Cardiac septum (tissue), 1 donor: ENCODE results near the gene VCX2. TPM values are rescaled to one million over a fixed set of nuclear protein-coding genes. Genes with fewer than 3 reads are reported as not detected.
"Not testable (repeated sequence)": the region's sequence is repeated elsewhere in the genome, so short reads cannot be mapped to it uniquely, and the experiment has no call there.

ENCODE experiments used
- DNase-seq: peaks from one replicate; pipeline ENCODE4 v3.0.0-alpha.2; 2020; ENCODE audit warnings: low spot score
- intact Hi-C: fragments of 100-400 bp; cut with DNase I; formaldehyde crosslinking; loops from one replicate; pipeline ENCODE4 v1.14.0; 2022
- long read RNA-seq: library from polyadenylated mRNA; unstranded; transcript quantifications from one replicate; pipeline ENCODE4 v2.0.0, GENCODE V29; 2021
- total RNA-seq: library from RNA; stranded (reverse); fragmentation: NEBNext Ultra II Directional; extraction: Animal tissue kit (Norgen Biotek cat#: 25700); gene quantifications from one replicate; pipeline ENCODE4 v1.2.1, GENCODE V29; 2021
- donor health status: DM: no; HTN: no; CAD: no.

Gene VCX2
- not detected for total RNA-seq
- long read RNA-seq = 0 reads

DNA sequence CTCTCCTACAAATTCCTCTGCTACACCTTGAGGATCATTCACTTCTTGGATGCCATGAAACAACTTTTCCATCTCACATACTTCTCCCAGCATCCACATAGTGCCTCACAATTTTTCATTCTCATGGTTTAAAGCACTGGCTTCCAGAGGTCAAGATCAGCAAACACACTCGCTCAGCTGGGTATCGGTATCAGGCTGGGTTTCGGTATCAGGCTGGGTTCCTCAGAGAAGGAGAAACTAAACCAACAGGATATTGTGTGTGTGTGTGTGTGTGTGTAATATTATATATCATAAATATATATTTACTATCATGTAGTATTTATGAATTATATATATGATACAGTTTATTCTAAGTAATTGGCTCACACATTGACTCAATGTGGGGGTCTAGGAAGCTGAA, at the start of gene VCX2:
Gene VCX2, minus strand, starts transcription at position 99 of the 400 bp plus-strand sequence. CDS start 624 bp downstream, outside the sequence.
- intact Hi-C loops, DNase-seq: not testable (repeated sequence)

DNA sequence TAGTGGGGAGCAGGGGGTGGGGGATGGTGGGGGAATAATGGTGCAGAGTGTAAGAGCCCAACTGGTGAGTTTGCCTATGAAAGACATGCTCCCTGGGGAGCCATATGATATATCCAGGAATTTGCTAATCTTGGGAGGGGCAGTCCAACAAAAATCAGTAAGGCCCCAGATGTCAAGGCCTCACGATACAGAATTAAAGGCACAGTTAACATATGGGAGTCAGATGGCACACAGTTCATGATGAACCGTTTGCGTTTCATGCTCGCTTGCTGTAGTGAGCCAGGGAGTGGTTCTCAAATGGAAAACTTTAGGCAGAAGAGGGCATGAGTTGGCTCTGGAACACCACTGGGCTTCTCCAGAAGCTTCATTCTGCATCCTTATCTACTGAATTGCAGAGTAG, 33.9 kb upstream of the VCX2 start:
- intact Hi-C loops = no loop called here
- no peak for DNase-seq

DNA sequence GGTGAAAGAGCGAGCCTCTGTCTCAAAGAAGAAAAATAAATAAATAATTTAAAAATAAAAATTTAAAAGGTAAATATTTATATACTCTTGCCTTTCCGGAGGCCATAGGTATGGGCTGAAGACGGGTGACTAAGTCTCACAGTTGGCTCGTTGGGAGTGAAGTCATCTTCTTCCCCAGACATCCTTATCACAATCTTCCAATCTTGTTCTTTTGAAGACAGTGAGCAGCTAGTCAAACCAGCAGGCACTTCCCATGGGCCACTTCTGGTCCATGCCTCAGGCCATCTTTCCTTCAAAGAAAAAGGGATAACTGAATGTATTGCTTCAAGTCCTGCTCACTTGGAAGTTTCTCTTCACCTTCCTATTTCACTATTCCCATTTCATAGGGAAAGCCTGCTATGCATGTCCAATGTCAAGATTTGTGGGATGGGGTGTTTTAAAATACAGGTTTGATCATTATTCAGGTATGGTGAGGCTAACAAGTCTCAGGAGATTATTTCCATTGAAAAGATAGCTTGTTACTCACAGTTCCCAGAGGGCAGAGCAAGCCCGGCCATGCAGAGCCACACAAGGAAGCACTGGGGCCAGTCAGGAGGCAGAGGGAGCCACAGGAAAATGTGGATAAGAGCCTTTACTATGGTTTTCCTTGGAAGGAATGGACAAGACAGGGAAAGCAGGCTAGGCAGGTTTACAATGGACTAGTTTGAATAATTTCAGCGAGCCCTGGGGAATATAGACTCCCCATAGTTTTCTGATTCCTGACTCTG, 33.3 kb upstream of the VCX2 start:
- intact Hi-C loops = no loop called here
- no peak for DNase-seq

DNA sequence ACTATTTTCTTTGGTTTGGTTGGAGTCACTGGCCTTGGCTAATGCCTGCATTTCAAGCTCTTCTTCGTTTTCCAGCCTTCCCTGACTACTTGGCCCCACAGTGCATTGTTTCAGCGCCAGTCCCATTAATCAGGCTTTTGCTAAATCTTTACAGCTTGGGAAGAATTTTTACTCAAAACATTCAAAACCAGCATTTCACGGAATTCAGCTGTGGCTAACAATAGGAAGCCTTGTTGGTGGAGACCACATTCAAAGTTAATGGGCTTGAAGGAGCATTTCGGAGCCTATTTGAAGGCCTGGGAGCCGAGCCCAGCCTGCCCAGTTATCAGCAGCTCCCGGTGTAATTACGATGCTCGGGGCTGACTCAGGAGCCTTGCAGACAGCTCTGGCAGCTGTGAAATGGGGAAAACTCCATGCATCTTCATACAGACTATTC, 30.8 kb upstream of the VCX2 start:
- DNase-seq = no peak
- intact Hi-C loops = no loop called here

DNA sequence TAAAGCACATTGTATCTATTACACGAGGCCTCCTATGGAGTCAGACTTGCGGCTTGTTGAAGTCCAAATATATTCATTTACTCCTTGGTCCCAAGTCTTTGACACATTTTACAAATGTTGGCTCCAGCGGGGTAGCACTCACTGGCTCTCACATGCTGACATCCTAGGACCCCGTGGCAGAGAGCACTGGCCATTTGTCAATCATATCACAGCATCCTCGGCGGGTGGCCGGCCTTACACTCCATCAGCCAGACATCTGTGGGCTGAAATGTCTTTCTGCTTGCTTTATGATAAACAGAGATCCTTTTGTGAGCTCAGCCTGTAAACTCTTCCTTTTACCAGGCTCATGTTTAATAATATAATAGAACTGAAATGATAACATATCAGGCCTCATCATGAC, 25.7 kb upstream of the VCX2 start:
- DNase-seq = no peak
- intact Hi-C loops = no loop called here

DNA sequence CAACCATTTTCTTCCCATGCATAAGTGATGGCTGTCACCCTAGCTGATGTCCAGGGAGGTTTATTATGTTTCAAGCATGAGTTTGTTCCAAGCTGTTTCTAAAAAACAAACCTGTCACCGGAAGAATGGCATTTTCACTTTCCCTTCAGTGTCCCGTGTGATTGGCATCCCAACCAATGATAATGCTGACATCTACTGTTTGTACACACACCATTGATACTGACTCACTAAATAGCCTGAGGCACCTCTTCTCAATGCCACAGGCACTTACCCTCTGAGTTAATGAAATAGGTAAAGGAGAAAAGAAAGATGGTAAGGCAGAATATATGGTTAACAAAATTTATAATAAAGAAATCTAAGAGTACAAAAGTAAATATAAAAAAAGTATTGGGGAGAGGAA, 23.1 kb upstream of the VCX2 start:
- intact Hi-C loops = no loop called here
- DNase-seq = no peak

DNA sequence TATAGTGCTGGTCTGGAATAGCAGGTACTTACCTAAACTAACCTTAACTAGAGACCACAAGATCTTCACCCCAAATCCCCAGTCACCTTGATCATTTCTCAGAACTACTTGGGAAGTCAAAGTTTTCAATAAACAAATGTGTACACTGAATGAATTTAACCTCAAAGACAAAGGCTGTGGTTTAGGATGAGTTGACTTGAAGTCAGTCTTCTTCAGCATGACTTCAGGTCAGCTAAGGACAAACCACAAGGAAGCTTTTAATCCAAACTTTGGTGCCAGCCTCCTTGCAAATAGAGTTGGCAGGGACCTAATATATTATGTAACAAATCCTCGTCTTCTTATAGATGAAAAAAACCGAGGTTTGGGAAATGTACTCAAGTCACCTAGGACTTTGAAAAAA, 21.2 kb upstream of the VCX2 start:
- DNase-seq = no peak
- intact Hi-C loops = no loop called here

DNA sequence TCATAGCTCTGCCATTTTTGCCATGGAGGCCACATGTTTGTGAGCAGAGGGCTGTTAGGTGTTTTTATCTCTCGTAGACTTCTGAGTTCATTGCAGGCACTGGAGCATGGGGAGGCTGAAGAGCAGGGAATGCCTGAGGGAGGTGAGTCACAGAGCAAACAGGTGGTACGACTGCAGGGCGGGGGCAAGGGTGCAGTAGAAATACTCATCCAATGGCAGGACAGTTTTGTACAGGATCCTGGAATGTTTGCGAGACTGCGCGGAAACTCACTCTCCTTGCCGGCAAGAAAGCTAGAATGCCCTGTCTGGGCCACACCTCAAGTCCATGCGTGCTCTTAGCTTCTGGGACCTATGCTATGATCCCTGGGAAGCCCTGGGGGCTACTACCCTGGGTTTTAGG, 20.0 kb upstream of the VCX2 start:
- intact Hi-C loops = no loop called here
- DNase-seq = no peak

DNA sequence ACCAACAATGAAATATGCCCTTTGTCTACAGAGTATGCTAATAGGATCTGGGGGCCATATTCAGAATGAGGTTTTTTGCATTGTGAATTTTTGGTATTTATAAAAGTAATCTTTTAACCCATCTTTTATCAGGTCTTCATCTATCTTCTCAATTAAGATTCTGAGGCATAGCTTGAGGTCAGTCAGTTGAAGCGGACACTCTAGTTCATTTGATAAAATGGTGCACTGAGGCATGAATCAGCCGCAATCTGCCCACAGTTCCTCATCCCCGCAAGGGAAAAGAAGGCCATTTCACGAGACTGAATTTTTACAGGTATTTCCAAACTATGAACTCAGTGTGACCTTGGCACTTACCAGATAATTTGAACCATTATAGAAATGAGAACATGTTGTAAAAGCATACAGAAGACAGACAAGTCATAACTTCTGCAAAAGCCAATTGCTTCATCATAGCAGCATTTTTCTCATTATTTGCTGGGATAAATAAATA, 19.3 kb upstream of the VCX2 start:
- DNase-seq = no peak
- intact Hi-C loops = no loop called here

DNA sequence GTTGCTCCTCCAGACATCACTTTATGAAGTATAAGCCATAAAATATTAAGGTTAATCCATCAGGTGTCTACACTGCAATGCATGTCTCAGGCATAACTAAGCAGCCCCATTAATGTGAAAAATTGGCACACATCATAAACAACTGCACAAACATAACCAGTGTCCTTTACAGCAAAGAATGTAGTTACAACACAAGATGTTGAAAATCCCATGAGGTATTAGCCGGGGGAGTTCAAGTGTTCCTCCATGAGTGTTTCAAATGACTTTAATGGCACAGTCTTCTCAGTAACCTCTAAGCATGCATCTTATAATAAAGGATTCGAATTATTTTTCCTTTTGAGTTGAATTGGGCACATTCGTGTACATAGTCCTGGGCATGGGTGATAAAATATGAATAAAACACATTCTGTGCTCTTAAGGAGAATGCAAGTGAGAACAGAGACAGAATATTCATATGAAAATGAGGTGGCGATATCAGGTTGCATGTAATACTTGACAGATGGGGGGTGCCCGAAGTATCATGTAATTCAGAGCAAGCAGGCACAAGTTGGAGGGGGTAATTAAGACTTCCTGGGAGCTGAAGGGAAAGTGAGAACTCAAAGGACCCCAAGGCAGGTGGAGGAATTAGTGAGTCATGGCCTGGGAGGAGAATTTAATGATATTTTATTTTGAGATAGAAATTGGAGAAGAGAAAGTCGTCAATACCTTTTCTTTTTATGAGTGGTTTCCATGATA, 18.2 kb upstream of the VCX2 start:
- intact Hi-C loops = no loop called here
- no peak for DNase-seq

DNA sequence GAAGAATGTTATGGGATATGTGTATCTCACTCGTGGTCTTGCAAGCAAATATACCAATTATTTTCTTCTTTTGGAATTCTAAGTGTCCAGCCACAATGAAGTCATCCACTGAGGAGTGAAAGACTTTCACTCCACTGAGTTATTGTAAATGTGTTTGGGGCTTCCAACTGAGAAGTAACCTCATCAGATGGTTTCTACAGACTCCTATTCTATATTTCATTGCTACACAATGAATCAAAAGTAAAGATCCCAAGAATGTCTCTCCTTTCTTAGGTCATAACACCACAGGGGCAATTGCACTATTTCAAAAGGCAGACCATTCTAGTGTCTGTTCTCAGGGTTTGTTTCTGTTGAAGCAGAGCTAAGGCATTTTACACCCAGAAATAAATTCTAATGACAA, 12.3 kb upstream of the VCX2 start:
- intact Hi-C loops = no loop called here
- DNase-seq = no peak

DNA sequence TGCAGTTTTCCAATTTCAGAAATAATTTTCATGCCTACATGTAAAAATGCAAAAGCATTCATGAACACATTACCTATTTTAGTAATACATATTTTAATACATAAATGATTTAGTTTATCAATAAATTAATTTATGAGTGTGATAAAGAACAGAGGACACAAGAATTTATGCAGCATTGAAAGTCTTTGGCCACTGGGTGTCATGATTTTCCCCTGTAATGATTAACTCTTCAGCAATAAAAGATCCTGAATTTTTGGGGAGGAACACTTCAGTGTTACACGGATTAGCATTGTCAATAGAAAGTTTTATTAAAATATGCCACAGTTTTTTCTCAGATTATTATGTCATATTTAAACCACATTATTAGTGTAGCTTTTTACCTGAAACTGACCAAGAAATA, 8.6 kb upstream of the VCX2 start:
- DNase-seq = no peak
- intact Hi-C loops = no loop called here

DNA sequence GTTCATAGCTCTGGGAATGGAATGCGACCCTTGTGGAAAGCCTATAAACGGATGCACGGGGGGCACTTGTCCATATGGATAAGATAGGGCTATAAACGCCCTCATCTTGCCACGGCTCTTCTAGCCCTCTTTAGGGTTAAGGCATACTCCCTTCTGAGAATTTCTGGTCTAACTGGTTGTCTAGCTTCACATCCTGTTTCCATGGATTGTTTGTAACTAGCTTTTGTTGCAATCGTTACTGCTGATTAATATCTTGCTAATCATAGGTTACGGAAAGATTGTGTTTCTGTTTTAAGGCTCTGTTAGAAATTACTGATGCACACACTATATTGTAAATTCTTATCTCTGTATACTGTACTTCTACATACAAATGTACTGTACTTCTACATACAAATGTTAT, 17.1 kb downstream of the VCX2 start:
- DNase-seq, intact Hi-C loops: not testable (repeated sequence)

DNA sequence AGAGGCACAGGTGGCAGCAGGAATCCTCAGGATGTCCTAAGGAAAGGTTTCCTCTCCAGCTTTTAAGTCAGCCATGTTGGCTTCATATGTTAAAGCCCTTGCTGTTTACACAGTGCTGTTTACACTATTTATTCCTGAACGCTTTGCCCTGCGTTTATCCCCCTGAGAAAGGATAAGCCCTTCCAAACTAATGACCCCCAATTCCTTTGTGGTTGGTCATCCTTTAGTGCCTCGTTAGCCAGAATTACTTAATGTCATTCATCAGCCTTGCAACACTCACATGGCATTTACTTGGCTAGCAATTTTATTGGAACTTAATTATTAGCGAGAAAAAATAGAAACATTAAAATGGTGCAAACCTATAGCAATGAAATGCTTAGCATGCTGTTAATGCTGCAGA, 23.8 kb downstream of the VCX2 start:
- intact Hi-C loops = no loop called here
- DNase-seq = no peak

DNA sequence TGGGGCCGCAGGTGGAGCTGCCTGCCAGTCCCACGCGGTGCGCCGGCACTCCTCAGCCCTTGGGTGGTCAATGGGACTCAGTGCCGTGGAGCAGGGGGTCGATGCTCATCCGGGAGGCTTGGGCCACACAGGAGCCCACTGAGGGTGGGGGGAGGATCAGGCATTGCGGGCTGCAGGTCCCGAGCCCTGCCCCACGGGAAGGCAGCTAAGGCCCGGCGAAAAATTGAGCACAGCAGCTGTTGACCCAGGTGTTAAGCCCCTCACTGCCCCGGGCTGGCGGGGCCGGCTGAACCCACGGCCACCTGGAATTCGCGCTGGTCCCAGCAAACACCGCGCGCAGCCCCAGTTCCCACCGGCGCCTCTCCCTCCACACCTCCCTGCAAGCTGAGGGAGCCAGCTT, 26.1 kb downstream of the VCX2 start:
- intact Hi-C loops = no loop called here
- DNase-seq = no peak

DNA sequence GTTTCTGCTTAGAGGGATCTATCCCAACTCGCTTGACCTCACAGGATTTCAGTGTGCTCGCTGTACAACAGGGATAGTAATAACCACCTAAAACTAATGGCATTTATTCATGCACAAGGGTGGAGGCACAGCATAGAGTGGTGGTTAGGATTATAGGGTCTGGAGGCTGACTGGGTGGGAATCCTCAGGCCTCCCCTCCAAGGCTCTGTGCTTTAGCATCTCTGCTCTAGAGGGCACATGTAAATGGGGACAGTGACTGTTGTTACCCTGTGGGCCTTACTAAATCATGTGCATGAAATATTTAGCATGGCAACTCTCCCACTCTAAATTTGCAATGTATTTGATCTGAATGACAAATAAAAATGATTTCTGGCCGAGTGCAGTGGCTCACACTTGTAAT, 29.2 kb downstream of the VCX2 start:
- intact Hi-C loops = no loop called here
- DNase-seq = no peak

DNA sequence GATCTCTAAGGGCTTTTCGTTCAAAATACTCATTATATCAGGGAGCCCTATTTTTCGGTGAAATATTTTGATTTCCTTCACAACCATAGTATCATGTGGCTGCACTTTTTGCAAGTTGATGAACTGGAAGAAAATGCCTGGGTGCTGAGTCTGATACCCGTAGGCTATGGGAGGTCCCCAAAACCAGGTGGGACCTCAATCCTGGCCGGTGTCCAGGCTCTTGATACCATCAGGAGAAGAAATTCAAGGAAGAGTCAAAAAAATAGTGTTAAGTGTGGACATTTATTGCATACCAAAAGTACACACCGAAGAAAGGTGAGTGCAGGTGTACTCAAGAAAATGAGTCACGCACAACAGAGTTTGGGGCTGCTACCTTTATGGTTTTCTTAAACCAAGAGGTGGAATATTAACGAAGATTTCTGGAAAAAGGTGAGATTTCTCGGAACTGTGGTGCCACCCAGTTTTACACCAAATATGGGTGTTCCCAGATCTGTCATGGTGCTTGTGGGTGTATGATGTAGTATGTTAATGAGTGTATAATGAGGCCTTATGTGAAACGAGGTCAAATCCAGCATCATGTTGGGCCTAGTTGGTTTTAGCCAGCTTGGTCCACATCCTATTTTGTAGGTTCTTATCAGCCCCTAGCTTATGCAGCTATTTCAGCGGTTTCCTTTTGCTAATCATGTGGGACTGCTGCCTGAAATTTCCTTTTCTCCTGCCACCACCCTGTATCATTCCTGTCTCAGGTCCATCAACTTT, 29.9 kb downstream of the VCX2 start:
- intact Hi-C loops = no loop called here
- DNase-seq = no peak

DNA sequence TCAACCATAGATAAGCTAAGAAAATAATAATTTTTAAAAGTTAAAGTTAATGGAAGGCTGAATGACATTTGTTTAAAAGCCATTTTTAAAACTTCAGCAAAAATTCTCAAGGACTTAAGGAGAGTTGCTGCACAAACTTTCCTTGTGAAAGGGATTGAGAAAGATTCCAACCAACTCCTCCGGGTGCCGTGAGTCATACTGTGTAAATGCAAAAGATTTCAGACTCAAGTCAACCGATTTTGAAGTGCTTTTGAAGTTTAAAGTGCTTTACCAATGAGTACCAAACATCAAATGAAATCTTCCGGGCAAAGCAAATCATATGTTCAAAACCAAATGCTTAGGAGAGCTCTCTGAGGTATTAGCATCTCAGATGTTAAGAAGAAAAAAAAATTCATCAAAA, 31.4 kb downstream of the VCX2 start:
- DNase-seq = no peak
- intact Hi-C loops = no loop called here

DNA sequence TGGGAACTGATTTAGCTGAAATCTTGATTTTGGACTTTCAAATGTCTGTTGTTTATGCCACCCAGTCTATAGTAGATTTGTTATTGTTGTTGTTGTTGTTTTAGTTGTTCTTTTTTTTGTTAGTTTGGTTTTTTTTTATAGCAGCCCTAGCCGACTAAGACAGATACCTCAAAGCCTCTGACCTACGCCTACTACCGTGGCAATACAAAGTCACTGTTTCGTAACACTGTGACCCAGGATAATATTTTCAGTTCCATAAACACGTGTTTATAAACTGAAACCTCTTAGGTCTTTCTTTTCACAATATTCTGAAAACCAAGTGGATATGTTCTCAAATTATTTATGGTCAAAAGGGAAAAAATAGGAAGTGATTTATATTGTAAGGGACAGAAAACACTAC, 32.8 kb downstream of the VCX2 start:
- intact Hi-C loops = no loop called here
- DNase-seq = no peak

DNA sequence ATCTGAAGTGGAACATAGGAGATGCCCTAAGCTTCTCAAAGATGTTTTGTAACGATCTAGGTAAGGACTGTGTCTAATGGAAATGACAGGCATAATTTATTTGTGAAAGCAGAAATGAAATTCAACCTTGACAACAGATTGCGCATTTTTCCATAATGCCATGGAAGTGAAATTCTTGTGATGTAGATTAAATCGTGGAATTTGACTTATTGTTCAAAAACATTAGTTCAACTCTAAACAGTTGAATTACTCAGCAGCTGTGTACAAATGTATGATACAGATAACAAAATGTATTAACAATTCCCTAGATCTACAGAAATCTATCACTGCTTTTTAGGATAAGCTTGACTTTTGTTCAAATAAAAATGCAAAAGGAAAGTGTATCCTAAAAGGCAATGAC, 44.4 kb downstream of the VCX2 start:
- no peak for DNase-seq
- intact Hi-C loops = no loop called here
